ENCODE data around the gene GNL1. TPM values are rescaled to one million over a fixed set of nuclear protein-coding genes. Genes with fewer than 3 reads are reported as not detected.
A peak's percentile ranks its signal among the peaks of the same experiment; 100 is the strongest.

Gene GNL1
- total and polyA plus RNA-seq, 9 of the 15 experiments (the other 6 are each of a cell fraction or from before 2014, with no cell fraction given), result 0.73 to 112 (median 58.0) TPM

DNA sequence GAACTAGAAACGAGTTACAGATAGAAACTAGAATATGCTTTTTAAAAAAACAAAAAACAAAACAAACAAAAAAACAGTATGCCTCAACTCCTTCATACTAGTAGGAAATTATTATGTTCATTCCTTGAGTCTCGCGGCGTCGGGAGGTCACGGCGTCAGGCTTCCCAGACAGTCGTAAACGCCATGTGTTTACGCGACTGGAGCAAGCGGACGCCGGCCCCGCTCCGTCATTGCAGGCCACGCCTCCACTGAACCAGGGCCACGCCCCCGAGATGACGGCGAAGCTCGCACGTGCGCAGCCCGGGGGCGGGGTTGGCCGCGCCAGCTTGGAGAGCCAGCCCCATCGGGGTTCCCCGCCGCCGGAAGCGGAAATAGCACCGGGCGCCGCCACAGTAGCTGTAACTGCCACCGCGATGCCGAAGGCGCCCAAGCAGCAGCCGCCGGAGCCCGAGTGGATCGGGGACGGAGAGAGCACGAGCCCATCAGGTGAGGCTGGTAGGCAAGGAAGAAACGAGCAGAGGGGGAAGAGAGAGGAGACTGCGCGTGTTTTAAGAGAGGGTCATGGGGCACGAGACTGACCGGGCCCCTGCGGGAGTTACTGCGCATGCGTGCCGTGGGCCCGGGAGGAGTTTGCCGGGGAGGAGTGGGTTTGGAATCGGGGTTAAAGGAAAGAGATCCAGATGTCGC is 14.9 kb upstream of the GNL1 start, which contains the start of gene ABCF1 (continued):
- TF ChIP-seq ZNF143 (CRISPR knock-in tag; IDR thresholded peaks at IDR 0.05), result 0 out of 2 replicates have a peak, but pooled peaks have one; percentile 57
- peak; percentile 94 for TF ChIP-seq KDM5B (IDR thresholded peaks at IDR 0.05; ENCODE audit: insufficient replicate concordance, low read depth, low read length)
- no peak for TF ChIP-seq ZFP30 (CRISPR knock-in tag; IDR thresholded peaks at IDR 0.05; ENCODE audit: borderline replicate concordance)
- no peak for TF ChIP-seq PHB2 (IDR thresholded peaks at IDR 0.05; ENCODE audit: low read depth)
- TF ChIP-seq SNRNP70 (optimal IDR thresholded peaks at IDR 0.05; ENCODE audit: low read depth, low read length), result no peak
- TF ChIP-seq XRCC4 (IDR thresholded peaks at IDR 0.05; ENCODE audit: extremely low read depth, insufficient read depth, insufficient read length), result no peak
- TF ChIP-seq FOXJ2 (tag; IDR thresholded peaks at IDR 0.05), result 0 out of 2 replicates have a peak, but pooled peaks have one; percentile 72
- TF ChIP-seq, protein P1, sequence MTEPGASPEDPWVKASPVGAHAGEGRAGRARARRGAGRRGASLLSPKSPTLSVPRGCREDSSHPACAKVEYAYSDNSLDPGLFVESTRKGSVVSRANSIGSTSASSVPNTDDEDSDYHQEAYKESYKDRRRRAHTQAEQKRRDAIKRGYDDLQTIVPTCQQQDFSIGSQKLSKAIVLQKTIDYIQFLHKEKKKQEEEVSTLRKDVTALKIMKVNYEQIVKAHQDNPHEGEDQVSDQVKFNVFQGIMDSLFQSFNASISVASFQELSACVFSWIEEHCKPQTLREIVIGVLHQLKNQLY (CRISPR knock-in tag; conservative IDR thresholded peaks at IDR 0.05), result no peak
- TF ChIP-seq NR1H2 (CRISPR knock-in tag; IDR thresholded peaks at IDR 0.05), result no peak
- no peak for TF ChIP-seq DNMT1 (IDR thresholded peaks at IDR 0.05)
- TF ChIP-seq RBM14 (IDR thresholded peaks at IDR 0.05; ENCODE audit: borderline replicate concordance, insufficient read depth, low read depth, low read length), result no peak
- TF ChIP-seq CREM (IDR thresholded peaks at IDR 0.05; ENCODE audit: low read depth), result peak; percentile 98
- TF ChIP-seq, protein P2, sequence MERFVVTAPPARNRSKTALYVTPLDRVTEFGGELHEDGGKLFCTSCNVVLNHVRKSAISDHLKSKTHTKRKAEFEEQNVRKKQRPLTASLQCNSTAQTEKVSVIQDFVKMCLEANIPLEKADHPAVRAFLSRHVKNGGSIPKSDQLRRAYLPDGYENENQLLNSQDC (CRISPR knock-in tag; IDR thresholded peaks at IDR 0.05), result no peak; the same call in 1 of the 2 replicates
- TF ChIP-seq ZBTB49 (CRISPR knock-in tag; IDR thresholded peaks at IDR 0.05; ENCODE audit: borderline replicate concordance), result no peak
- TF ChIP-seq HIVEP1 (CRISPR knock-in tag; IDR thresholded peaks at IDR 0.05), result peak; percentile 87
- TF ChIP-seq BRCA1 (IDR thresholded peaks at IDR 0.05), result no peak
- TF ChIP-seq BRCA1 (CRISPR knock-in tag; IDR thresholded peaks at IDR 0.05), result no peak
- TF ChIP-seq, protein P3, sequence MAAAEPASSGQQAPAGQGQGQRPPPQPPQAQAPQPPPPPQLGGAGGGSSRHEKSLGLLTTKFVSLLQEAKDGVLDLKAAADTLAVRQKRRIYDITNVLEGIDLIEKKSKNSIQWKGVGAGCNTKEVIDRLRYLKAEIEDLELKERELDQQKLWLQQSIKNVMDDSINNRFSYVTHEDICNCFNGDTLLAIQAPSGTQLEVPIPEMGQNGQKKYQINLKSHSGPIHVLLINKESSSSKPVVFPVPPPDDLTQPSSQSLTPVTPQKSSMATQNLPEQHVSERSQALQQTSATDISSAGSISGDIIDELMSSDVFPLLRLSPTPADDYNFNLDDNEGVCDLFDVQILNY (CRISPR knock-in tag; IDR thresholded peaks at IDR 0.05), result no peak
- no peak for TF ChIP-seq CEBPG (CRISPR knock-in tag; IDR thresholded peaks at IDR 0.05)
- TF ChIP-seq CEBPG (tag; conservative IDR thresholded peaks at IDR 0.05 in 1 of 2, IDR thresholded peaks at IDR 0.05 in 1 of 2), result no peak
- TF ChIP-seq, protein P4, sequence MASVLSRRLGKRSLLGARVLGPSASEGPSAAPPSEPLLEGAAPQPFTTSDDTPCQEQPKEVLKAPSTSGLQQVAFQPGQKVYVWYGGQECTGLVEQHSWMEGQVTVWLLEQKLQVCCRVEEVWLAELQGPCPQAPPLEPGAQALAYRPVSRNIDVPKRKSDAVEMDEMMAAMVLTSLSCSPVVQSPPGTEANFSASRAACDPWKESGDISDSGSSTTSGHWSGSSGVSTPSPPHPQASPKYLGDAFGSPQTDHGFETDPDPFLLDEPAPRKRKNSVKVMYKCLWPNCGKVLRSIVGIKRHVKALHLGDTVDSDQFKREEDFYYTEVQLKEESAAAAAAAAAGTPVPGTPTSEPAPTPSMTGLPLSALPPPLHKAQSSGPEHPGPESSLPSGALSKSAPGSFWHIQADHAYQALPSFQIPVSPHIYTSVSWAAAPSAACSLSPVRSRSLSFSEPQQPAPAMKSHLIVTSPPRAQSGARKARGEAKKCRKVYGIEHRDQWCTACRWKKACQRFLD (CRISPR knock-in tag; IDR thresholded peaks at IDR 0.05), result peak; percentile 92
- peak; percentile 94 for TF ChIP-seq ELF4 (CRISPR knock-in tag; IDR thresholded peaks at IDR 0.05)
- no peak for TF ChIP-seq TFAM (CRISPR knock-in tag; conservative IDR thresholded peaks at IDR 0.05)

Data from K562 (cell line).